Subcutaneous adipose tissue (tissue), 4 donors: ENCODE data around the gene MEOX1. TPM values are rescaled to one million over a fixed set of nuclear protein-coding genes. Genes with fewer than 3 reads are reported as not detected.

Experiments used
- CTCF ChIP-seq: fragments of 450-650 bp; IDR thresholded peaks from one replicate; pipeline ENCODE4 v1.5.1; 2016; ENCODE audit warnings: low read depth, mild to moderate bottlenecking, control low read depth, antibody characterized with exemption, moderate library complexity
- total RNA-seq, 4 donors: library from RNA; depleted of rRNA; stranded (reverse); fragments of >200 nt; gene quantifications; one replicate each; pipeline ENCODE4 v1.1.0, GENCODE V29; 2016

MEOX1 gene
- total RNA-seq, 4 donors from 2014 or later = 5.6 to 31.5 (median 15.1) TPM

GRCh38 chr17:43663383-43663782, 1.7 kb upstream of the MEOX1 start:
- no peak for TF ChIP-seq CTCF

GRCh38 chr17:43662413-43663141, 855 bp upstream of the MEOX1 start:
- no peak for TF ChIP-seq CTCF

- no peak for TF ChIP-seq CTCF
Measured at GRCh38 chr17:43660816-43661493, 767 bp downstream of the MEOX1 start.

- no peak for TF ChIP-seq CTCF
Measured at GRCh38 chr17:43659823-43660617, 1.7 kb downstream of the MEOX1 start.

- no peak for TF ChIP-seq CTCF
Measured at GRCh38 chr17:43658900-43659299, 2.8 kb downstream of the MEOX1 start.

- TF ChIP-seq CTCF = no peak
Measured at GRCh38 chr17:43655693-43656255, 5.9 kb downstream of the MEOX1 start.

- no peak for TF ChIP-seq CTCF
Measured at GRCh38 chr17:43652124-43652480, 9.6 kb downstream of the MEOX1 start.
